Endothelial cell of umbilical vein (primary cell): ENCODE measurements around the gene SYNPO. TPM values are rescaled to one million over a fixed set of nuclear protein-coding genes. Genes with fewer than 3 reads are reported as not detected.

ENCODE experiments used
- BruUV-seq: library from RNA; stranded (reverse); fragments of 400-500 nt; replicated peaks from 2 replicates; lab custom pipeline; 2021; lab: Mats Ljungman, UMichigan
- CTCF ChIA-PET: fragments of 300-600, 350-600 bp; sonication (Branson Sonifier 250); formaldehyde crosslinking; loops from one replicate; lab custom pipeline; 2021; ENCODE audit warnings: antibody characterized with exemption, inconsistent platforms; lab: Charles Lee
- POLR2A ChIA-PET: fragments of 300-600, 350-600 bp; sonication (Branson Sonifier 250); formaldehyde crosslinking; loops from one replicate; lab custom pipeline; 2021; ENCODE audit warnings: antibody characterized with exemption, inconsistent platforms; lab: Charles Lee
- DNase-seq: peaks from one replicate; pipeline ENCODE4 v3.0.0-alpha.2; 2011; ENCODE audit warnings: low read depth, low spot score
- FAIRE-seq: peaks from 2 replicates; lab custom pipeline; 2011; peaks lifted over from hg19 to GRCh38; lab: Jason Lieb, UNC
- H2AFZ ChIP-seq: 2 replicates; pipeline ENCODE4 v1.6.0; 2012; ENCODE audit warnings: low read depth, low read length, control low read depth, inconsistent platforms
- H3K27ac ChIP-seq: 2 replicates; pipeline ENCODE4 v1.5.1; 2011; ENCODE audit warnings: low read depth, mild to moderate bottlenecking, control low read depth, low read length, moderate library complexity; ENCODE audit not compliant: insufficient read depth
- H3K27me3 ChIP-seq, 2 experiments: 2 replicates each; pipeline versions ENCODE4 v1.6.0 to v1.6.1; 2011; ENCODE audit warnings: low read length in 2 of 2, mixed read lengths in 1 of 2; ENCODE audit not compliant: control insufficient read depth in 2 of 2, insufficient read depth in 2 of 2
- H3K36me3 ChIP-seq, 2 experiments: 2 replicates in 1 of 2; 3 replicates in 1 of 2; pipeline ENCODE4 v1.5.1; 2011; ENCODE audit warnings: low read length in 2 of 2, mild to moderate bottlenecking in 1 of 2, moderate library complexity in 1 of 2; ENCODE audit not compliant: control insufficient read depth in 2 of 2, insufficient read depth in 2 of 2; ENCODE audit errors: extremely low read depth in 1 of 2
- H3K4me1 ChIP-seq: 3 replicates; pipeline ENCODE4 v1.5.1; 2011; ENCODE audit warnings: mild to moderate bottlenecking, low read length; ENCODE audit not compliant: control insufficient read depth, insufficient read depth; ENCODE audit errors: extremely low read depth
- H3K4me2 ChIP-seq: 2 replicates; pipeline ENCODE4 v1.6.1; 2011; ENCODE audit warnings: low read length, control low read depth, mixed read lengths; ENCODE audit not compliant: insufficient read depth
- H3K4me3 ChIP-seq, 3 experiments: fragments of 200-600 bp in 1 of 3; sonication (generic), shearing (Covaris generic) in 1 of 3; replicated peaks in 1 of 3; 2 replicates each; pipeline ENCODE4 v1.5.1; 2011 to 2016; ENCODE audit warnings: control low read depth in 3 of 3, low read length in 3 of 3, mild to moderate bottlenecking in 2 of 3, inconsistent platforms in 1 of 3, low read depth in 1 of 3, moderate library complexity in 1 of 3; ENCODE audit not compliant: insufficient read depth in 1 of 3
- H3K79me2 ChIP-seq: 2 replicates; pipeline ENCODE4 v1.6.0; 2012; ENCODE audit warnings: low read length, inconsistent platforms; ENCODE audit not compliant: control insufficient read depth, insufficient read depth
- H3K9ac ChIP-seq: replicated peaks from 2 replicates; pipeline ENCODE3; 2011; ENCODE audit warnings: low read length, control low read depth; ENCODE audit not compliant: insufficient read depth; ENCODE audit errors: extremely low read depth
- H3K9me1 ChIP-seq: replicated peaks from 3 replicates; pipeline ENCODE4 v1.6.0; 2011; ENCODE audit warnings: mild to moderate bottlenecking, low read length; ENCODE audit not compliant: control insufficient read depth, insufficient read depth; ENCODE audit errors: extremely low read depth
- H3K9me3 ChIP-seq: replicated peaks from 2 replicates; pipeline ENCODE4 v1.5.1; 2012; ENCODE audit warnings: low read length, inconsistent platforms; ENCODE audit not compliant: control insufficient read depth, insufficient read depth
- H4K20me1 ChIP-seq: replicated peaks from 2 replicates; pipeline ENCODE3; 2011; ENCODE audit warnings: mild to moderate bottlenecking, low read length; ENCODE audit not compliant: control insufficient read depth, insufficient read depth; ENCODE audit errors: extremely low read depth
- CTCF ChIP-seq, 2 donors: IDR thresholded peaks; 1 replicate in 1 of 2; 2 replicates in 1 of 2; pipeline ENCODE4 v1.5.1; 2011; ENCODE audit warnings: low read length in 2 of 2, mild to moderate bottlenecking in 2 of 2, moderate library complexity in 2 of 2, control low read depth in 1 of 2, inconsistent platforms in 1 of 2, low read depth in 1 of 2; ENCODE audit not compliant: insufficient read depth in 1 of 2; ENCODE audit errors: extremely low read depth in 1 of 2
- EZH2 ChIP-seq: IDR thresholded peaks from 2 replicates; pipeline ENCODE4 v1.6.1; 2012; ENCODE audit warnings: borderline replicate concordance, low read depth, mild to moderate bottlenecking, moderate library complexity, low read length, inconsistent platforms; ENCODE audit not compliant: severe bottlenecking
- FOS ChIP-seq: IDR thresholded peaks from 2 replicates; pipeline ENCODE4 v1.6.1; 2011; ENCODE audit warnings: mild to moderate bottlenecking, low read length, moderate library complexity, borderline replicate concordance; ENCODE audit not compliant: insufficient read depth
- GATA2 ChIP-seq: IDR thresholded peaks from 2 replicates; pipeline ENCODE4 v1.7.0; 2011; ENCODE audit warnings: low read depth, mild to moderate bottlenecking, moderate library complexity, mixed read lengths, low read length; ENCODE audit not compliant: insufficient read length, insufficient read depth
- JUN ChIP-seq: IDR thresholded peaks from 2 replicates; pipeline ENCODE4 v1.6.1; 2011; ENCODE audit warnings: borderline replicate concordance, low read depth; ENCODE audit not compliant: insufficient read length, insufficient read depth
- MAX ChIP-seq: IDR thresholded peaks from 2 replicates; pipeline ENCODE4 v1.6.1; 2011; ENCODE audit not compliant: insufficient read depth, insufficient read length
- MYC ChIP-seq: IDR thresholded peaks from one replicate; pipeline ENCODE4 v1.6.1; 2011; ENCODE audit warnings: mild to moderate bottlenecking, low read depth, low read length
- POLR2A ChIP-seq: IDR thresholded peaks from 2 replicates; pipeline ENCODE4 v1.6.1; 2012; ENCODE audit warnings: low read depth, mild to moderate bottlenecking, control low read depth, low read length
- POLR2AphosphoS5 ChIP-seq: IDR thresholded peaks from 2 replicates; pipeline ENCODE4 v1.6.1; 2012; ENCODE audit warnings: low read depth, mild to moderate bottlenecking, control low read depth, low read length, moderate library complexity; ENCODE audit not compliant: insufficient read depth
- dilution Hi-C: fragments of 300-500 bp; cut with MboI; formaldehyde crosslinking; loops from one replicate; pipeline ENCODE4 v1.15.0; 2019; ENCODE audit warnings: low sequenced_read_pairs; ENCODE audit not compliant: extremely low pct_ligation_motif_present
- intact Hi-C: fragments of 100-400 bp; cut with micrococcal nuclease; formaldehyde crosslinking; loops from one replicate; pipeline ENCODE4 v1.10.0; 2022
- polyA plus RNA-seq, 4 experiments: library from polyadenylated mRNA; depleted of rRNA in 3 of 4; stranded (reverse) in 3 of 4; unstranded in 1 of 4; fragments of >200 nt; gene quantifications; 2 replicates each; pipeline versions ENCODE4 v1.2.1 to v1.2.3, GENCODE V29; 2011 to 2012; ENCODE audit warnings: missing spikeins in 1 of 4
- total RNA-seq: library from RNA; stranded (reverse); gene quantifications from 2 replicates; pipeline ENCODE4 v1.2.3, GENCODE V29; 2021

Gene SYNPO
- total and polyA plus RNA-seq, 2 donors (not counting 3 experiments of a cell fraction or from before 2014, with no cell fraction given) = 68.4 to 121 TPM

- POLR2A ChIA-PET = no interaction called here
- DNase-seq = no peak
- H3K9ac ChIP-seq = no peak overlapping the region
- no peak for TF ChIP-seq FOS
- no peak for TF ChIP-seq POLR2A
- no peak for TF ChIP-seq JUN
- TF ChIP-seq GATA2 = no peak
- no peak for TF ChIP-seq MYC
- no peak for TF ChIP-seq MAX
- TF ChIP-seq CTCF (IDR thresholded peaks at IDR 0.05; ENCODE audit: extremely low read depth in 1 of 2, insufficient read depth in 1 of 2, low read depth in 1 of 2, low read length in 2 of 2) = no peak
- TF ChIP-seq POLR2AphosphoS5 = no peak
- TF ChIP-seq EZH2 = no peak
- no peaks in the 10 kb centered on the region for H3K4me1 ChIP-seq
- no peak overlapping the region for H3K27ac ChIP-seq
- H3K9me1 ChIP-seq = no peaks in the 10 kb centered on the region
- no peaks in the 10 kb centered on the region for H4K20me1 ChIP-seq
- dilution Hi-C loops = no loop called here
- FAIRE-seq = peak; percentile 55
- H3K27me3 ChIP-seq = no peaks in the 10 kb centered on the region
- H3K36me3 ChIP-seq = peaks cover 13 to 49% of the 10 kb centered on the region in 2 experiments
- no peaks in the 10 kb centered on the region for H3K9me3 ChIP-seq
- BruUV-seq = no TSS peak
- no peak overlapping the region for H3K4me2 ChIP-seq
- H3K4me3 ChIP-seq = no peak overlapping the region
- peaks cover 24% of the 10 kb centered on the region for H3K79me2 ChIP-seq
- CTCF ChIA-PET = interaction anchor here (0.7 to 9.0 kb wide), 20 partner anchors 11 to 195 kb away, joined by 3 to 123 read pairs (median 4); partner anchors contain the start of genes RBM22, SMIM3 and SYNPO
- intact Hi-C loops = loop anchor here (1.0 kb wide), 1 partner anchor 12 kb away; no protein-coding TSS in a partner anchor
- no peak overlapping the region for H2AFZ ChIP-seq
These were observed 13.5 kb downstream of the SYNPO start for GRCh38 chr5:150653762-150654556.
